Measurements from ENCODE around the gene ADGRF1. TPM values are rescaled to one million over a fixed set of nuclear protein-coding genes. Genes with fewer than 3 reads are reported as not detected.

ADGRF1 gene
- total and polyA plus RNA-seq, 3 donors from 2014 or later: 2.4 to 5.4 (median 2.4) TPM

GRCh38 chr6:46998436-46999017 lies 43.6 kb downstream of the ADGRF1 start:
- no peak overlapping the region for H3K4me3 ChIP-seq
- no peak for DNase-seq
- H3K9me3 ChIP-seq: no peaks in the 10 kb centered on the region
- TF ChIP-seq POLR2A (IDR thresholded peaks at IDR 0.05): no peak
- no peak for TF ChIP-seq CTCF (IDR thresholded peaks at IDR 0.05)
- H3K27ac ChIP-seq: no peak overlapping the region
- no peaks in the 10 kb centered on the region for H3K36me3 ChIP-seq (ENCODE audit: low read depth, missing control alignments)
- H3K4me1 ChIP-seq: no peaks in the 10 kb centered on the region
- intact Hi-C loops (cut with DNase I; ENCODE audit: low total_unique reads): no loop called here
- 83 to 94% methylated on average over 1 of the region's 1 CpG for WGBS, 2 donors
- no peaks in the 10 kb centered on the region for H3K27me3 ChIP-seq

- DNase-seq: no peak
- 88 to 98% methylated on average over 1 of the region's 1 CpG for WGBS, 2 donors
- H3K36me3 ChIP-seq (ENCODE audit: low read depth, missing control alignments): no peaks in the 10 kb centered on the region
- no peak overlapping the region for H3K4me3 ChIP-seq
- intact Hi-C loops (cut with DNase I; ENCODE audit: low total_unique reads): no loop called here
- H3K27me3 ChIP-seq: no peaks in the 10 kb centered on the region
- no peaks in the 10 kb centered on the region for H3K4me1 ChIP-seq
- no peak overlapping the region for H3K27ac ChIP-seq
- no peaks in the 10 kb centered on the region for H3K9me3 ChIP-seq
- no peak for TF ChIP-seq CTCF (IDR thresholded peaks at IDR 0.05)
- TF ChIP-seq POLR2A (IDR thresholded peaks at IDR 0.05): no peak
These were observed 44.5 kb downstream of the ADGRF1 start for GRCh38 chr6:46997646-46998045.

- no peak overlapping the region for H3K4me3 ChIP-seq
- H3K36me3 ChIP-seq (ENCODE audit: low read depth, missing control alignments): no peaks in the 10 kb centered on the region
- TF ChIP-seq CTCF (IDR thresholded peaks at IDR 0.05): no peak
- no peak for TF ChIP-seq POLR2A (IDR thresholded peaks at IDR 0.05)
- H3K9me3 ChIP-seq: no peaks in the 10 kb centered on the region
- WGBS, 2 donors: 86 to 92% methylated on average over 1 of the region's 1 CpG
- no peaks in the 10 kb centered on the region for H3K27me3 ChIP-seq
- intact Hi-C loops (cut with DNase I; ENCODE audit: low total_unique reads): no loop called here
- H3K27ac ChIP-seq: no peak overlapping the region
- H3K4me1 ChIP-seq: no peaks in the 10 kb centered on the region
- DNase-seq: no peak
These were observed 45.1 kb downstream of the ADGRF1 start for GRCh38 chr6:46996860-46997641.

- WGBS, 2 donors: 54 to 96% methylated on average over 1 of the region's 1 CpG
- H3K4me3 ChIP-seq: no peak overlapping the region
- no peaks in the 10 kb centered on the region for H3K9me3 ChIP-seq
- intact Hi-C loops (cut with DNase I; ENCODE audit: low total_unique reads): no loop called here
- no peaks in the 10 kb centered on the region for H3K36me3 ChIP-seq (ENCODE audit: low read depth, missing control alignments)
- H3K27me3 ChIP-seq: no peaks in the 10 kb centered on the region
- TF ChIP-seq CTCF (IDR thresholded peaks at IDR 0.05) (no peak), POLR2A (IDR thresholded peaks at IDR 0.05) (no peak)
- H3K27ac ChIP-seq: no peak overlapping the region
- DNase-seq: no peak
- peaks cover 10% of the 10 kb centered on the region for H3K4me1 ChIP-seq
These were observed 47.2 kb downstream of the ADGRF1 start for GRCh38 chr6:46994933-46995332.
